ENCODE measurements around the gene CFTR.

The CFTR gene

GRCh38 chr7:117493460-117493859 lies 13.6 kb downstream of the CFTR start:
- 0 out of 3 replicates have a peak, but pooled peaks have one; percentile 45 for ATAC-seq (ENCODE audit: insufficient read depth, low read depth)
- Histone ChIP-seq H3K9ac (ENCODE audit: low read depth, low read length) (no peak overlapping the region), H3K27ac (ENCODE audit: low read length) (no peak overlapping the region), H3K4me1 (ENCODE audit: insufficient read depth, low read length) (peaks cover 18% of the 10 kb centered on the region), H3K4me2 (ENCODE audit: insufficient read depth, low read length) (0 out of 2 replicates have a peak overlapping the region, but pooled peaks have one; percentile 20), H3K4me3 (ENCODE audit: low read depth in 1 of 2, low read length in 2 of 2) (no peak overlapping the region), H4K20me1 (ENCODE audit: insufficient read depth, low read length) (no peaks in the 10 kb centered on the region), H3K9me3 (ENCODE audit: insufficient read depth, low read length, severe bottlenecking) (no peaks in the 10 kb centered on the region), H2AFZ (ENCODE audit: low read depth, low read length) (peak overlapping the region; percentile 43; the same call in 1 of the 2 replicates), H3K79me2 (ENCODE audit: insufficient read depth, low read length) (no peaks in the 10 kb centered on the region), H3K36me3 (ENCODE audit: insufficient read depth, low read length) (no peaks in the 10 kb centered on the region), H3K27me3 (ENCODE audit: insufficient read depth, low read length, poor library complexity) (no peaks in the 10 kb centered on the region)
- no peak for TF ChIP-seq CTCF (IDR thresholded peaks at IDR 0.05; ENCODE audit: borderline replicate concordance, extremely low read depth, low read length, poor library complexity, severe bottlenecking)
- TF ChIP-seq EZH2 (IDR thresholded peaks at IDR 0.05; ENCODE audit: borderline replicate concordance, low read depth, low read length, severe bottlenecking) = no peak
- no peak for DNase-seq

GRCh38 chr7:117495308-117495707 lies 15.5 kb downstream of the CFTR start:
- Histone ChIP-seq H2AFZ (ENCODE audit: low read depth, low read length) (no peak overlapping the region), H3K9me3 (ENCODE audit: insufficient read depth, low read length, severe bottlenecking) (no peaks in the 10 kb centered on the region), H3K4me2 (ENCODE audit: insufficient read depth, low read length) (no peak overlapping the region), H3K4me3 (ENCODE audit: low read depth in 1 of 2, low read length in 2 of 2) (no peak overlapping the region), H3K9ac (ENCODE audit: low read depth, low read length) (no peak overlapping the region), H4K20me1 (ENCODE audit: insufficient read depth, low read length) (no peaks in the 10 kb centered on the region), H3K27me3 (ENCODE audit: insufficient read depth, low read length, poor library complexity) (no peaks in the 10 kb centered on the region), H3K79me2 (ENCODE audit: insufficient read depth, low read length) (no peaks in the 10 kb centered on the region), H3K4me1 (ENCODE audit: insufficient read depth, low read length) (peaks cover 18% of the 10 kb centered on the region), H3K36me3 (ENCODE audit: insufficient read depth, low read length) (no peaks in the 10 kb centered on the region), H3K27ac (ENCODE audit: low read length) (no peak overlapping the region)
- TF ChIP-seq CTCF (IDR thresholded peaks at IDR 0.05; ENCODE audit: borderline replicate concordance, extremely low read depth, low read length, poor library complexity, severe bottlenecking) (no peak), EZH2 (IDR thresholded peaks at IDR 0.05; ENCODE audit: borderline replicate concordance, low read depth, low read length, severe bottlenecking) (no peak)
- DNase-seq (no peak), ATAC-seq (ENCODE audit: insufficient read depth, low read depth) (no peak)

GRCh38 chr7:117502331-117502730 lies 22.5 kb downstream of the CFTR start:
- Histone ChIP-seq H3K27ac (ENCODE audit: low read length) (no peak overlapping the region), H3K4me1 (ENCODE audit: insufficient read depth, low read length) (no peaks in the 10 kb centered on the region), H3K79me2 (ENCODE audit: insufficient read depth, low read length) (no peaks in the 10 kb centered on the region), H2AFZ (ENCODE audit: low read depth, low read length) (no peak overlapping the region), H3K27me3 (ENCODE audit: insufficient read depth, low read length, poor library complexity) (no peaks in the 10 kb centered on the region), H3K9me3 (ENCODE audit: insufficient read depth, low read length, severe bottlenecking) (no peaks in the 10 kb centered on the region), H4K20me1 (ENCODE audit: insufficient read depth, low read length) (no peaks in the 10 kb centered on the region), H3K4me2 (ENCODE audit: insufficient read depth, low read length) (no peak overlapping the region), H3K36me3 (ENCODE audit: insufficient read depth, low read length) (no peaks in the 10 kb centered on the region), H3K4me3 (ENCODE audit: low read depth in 1 of 2, low read length in 2 of 2) (no peak overlapping the region), H3K9ac (ENCODE audit: low read depth, low read length) (no peak overlapping the region)
- no peak for DNase-seq
- ATAC-seq (ENCODE audit: insufficient read depth, low read depth) = no peak
- TF ChIP-seq EZH2 (IDR thresholded peaks at IDR 0.05; ENCODE audit: borderline replicate concordance, low read depth, low read length, severe bottlenecking) (no peak), CTCF (IDR thresholded peaks at IDR 0.05; ENCODE audit: borderline replicate concordance, extremely low read depth, low read length, poor library complexity, severe bottlenecking) (no peak)

- no peaks in the 10 kb centered on the region for H3K4me1 ChIP-seq (ENCODE audit: insufficient read depth, low read length)
- H3K4me2 ChIP-seq (ENCODE audit: insufficient read depth, low read length) = no peak overlapping the region
- DNase-seq = no peak
- no peaks in the 10 kb centered on the region for H3K9me3 ChIP-seq (ENCODE audit: insufficient read depth, low read length, severe bottlenecking)
- H4K20me1 ChIP-seq (ENCODE audit: insufficient read depth, low read length) = no peaks in the 10 kb centered on the region
- TF ChIP-seq CTCF (IDR thresholded peaks at IDR 0.05; ENCODE audit: borderline replicate concordance, extremely low read depth, low read length, poor library complexity, severe bottlenecking) (no peak), EZH2 (IDR thresholded peaks at IDR 0.05; ENCODE audit: borderline replicate concordance, low read depth, low read length, severe bottlenecking) (no peak)
- H3K36me3 ChIP-seq (ENCODE audit: insufficient read depth, low read length) = no peaks in the 10 kb centered on the region
- H3K79me2 ChIP-seq (ENCODE audit: insufficient read depth, low read length) = no peaks in the 10 kb centered on the region
- ATAC-seq (ENCODE audit: insufficient read depth, low read depth) = no peak
- no peak overlapping the region for H3K27ac ChIP-seq (ENCODE audit: low read length)
- H3K4me3 ChIP-seq (ENCODE audit: low read depth in 1 of 2, low read length in 2 of 2) = no peak overlapping the region
- H2AFZ ChIP-seq (ENCODE audit: low read depth, low read length) = no peak overlapping the region
- H3K9ac ChIP-seq (ENCODE audit: low read depth, low read length) = no peak overlapping the region
- H3K27me3 ChIP-seq (ENCODE audit: insufficient read depth, low read length, poor library complexity) = no peaks in the 10 kb centered on the region
Measured at GRCh38 chr7:117505238-117505637, 25.4 kb downstream of the CFTR start.

All from DND-41 (cell line).